HG03045 (cell line): ENCODE measurements around the gene EID1.

Source experiments
- ATAC-seq: cut with Tn5 transposase; IDR thresholded peaks from one replicate; pipeline ENCODE4 v1.9.1; 2021; ENCODE audit warnings: mild to moderate bottlenecking, moderate library complexity; ENCODE audit not compliant: unreplicated experiment

Gene EID1

GRCh38 chr15:48868536-48868935, 9.4 kb upstream of the EID1 start:
- ATAC-seq, result no peak

- no peak for ATAC-seq
Observed at GRCh38 chr15:48869966-48870365, 8.0 kb upstream of the EID1 start.

- no peak for ATAC-seq
Observed at GRCh38 chr15:48871542-48871941, 6.4 kb upstream of the EID1 start.

GRCh38 chr15:48872632-48873031, 5.3 kb upstream of the EID1 start:
- no peak for ATAC-seq

- no peak for ATAC-seq
Observed at GRCh38 chr15:48875241-48875960, 2.5 kb upstream of the EID1 start.

GRCh38 chr15:48876057-48876456, 1.9 kb upstream of the EID1 start:
- ATAC-seq, result no peak

- no peak for ATAC-seq
Observed at GRCh38 chr15:48880070-48880634, 2.2 kb downstream of the EID1 start.

- ATAC-seq, result no peak
Observed at GRCh38 chr15:48883699-48884098, 5.8 kb downstream of the EID1 start.

- no peak for ATAC-seq
Observed at GRCh38 chr15:48887144-48887543, 9.2 kb downstream of the EID1 start.

GRCh38 chr15:48888191-48888590, 10.3 kb downstream of the EID1 start:
- no peak for ATAC-seq

- ATAC-seq, result no peak
Observed at GRCh38 chr15:48888836-48889235, 10.9 kb downstream of the EID1 start.

GRCh38 chr15:48889925-48890324, 12.0 kb downstream of the EID1 start:
- ATAC-seq, result no peak

- ATAC-seq, result no peak
Observed at GRCh38 chr15:48890375-48890972, 12.5 kb downstream of the EID1 start.

- ATAC-seq, result no peak
Observed at GRCh38 chr15:48891232-48891765, 13.4 kb downstream of the EID1 start.

GRCh38 chr15:48893311-48893710, 15.4 kb downstream of the EID1 start:
- ATAC-seq, result no peak

GRCh38 chr15:48896869-48897814, 19.2 kb downstream of the EID1 start:
- ATAC-seq, result no peak

- no peak for ATAC-seq
Observed at GRCh38 chr15:48898032-48898431, 20.1 kb downstream of the EID1 start.

- no peak for ATAC-seq
Observed at GRCh38 chr15:48898446-48898845, 20.5 kb downstream of the EID1 start.

- no peak for ATAC-seq
Observed at GRCh38 chr15:48899793-48900192, 21.9 kb downstream of the EID1 start.

- no peak for ATAC-seq
Observed at GRCh38 chr15:48904758-48905157, 26.8 kb downstream of the EID1 start.

GRCh38 chr15:48905216-48905615, 27.3 kb downstream of the EID1 start:
- ATAC-seq, result no peak
